Glutamatergic neuron (in vitro differentiated cells): ENCODE data around the gene CCDC116. TPM values are rescaled to one million over a fixed set of nuclear protein-coding genes. Genes with fewer than 3 reads are reported as not detected.
A peak's percentile ranks its signal among the peaks of the same experiment; 100 is the strongest.

Experiments
- DNase-seq: peaks from one replicate; pipeline ENCODE4 v3.0.0; 2022
- H3K27ac Mint-ChIP-seq: one replicate; pipeline ENCODE4 v1.8.0; 2020; ENCODE audit warnings: mild to moderate bottlenecking, mixed read lengths, inconsistent platforms; ENCODE audit not compliant: unreplicated experiment
- H3K27me3 Mint-ChIP-seq: one replicate; pipeline ENCODE4 v1.8.0; 2020; ENCODE audit warnings: mild to moderate bottlenecking, moderate library complexity, mixed read lengths, inconsistent platforms; ENCODE audit not compliant: unreplicated experiment
- H3K36me3 Mint-ChIP-seq: one replicate; pipeline ENCODE4 v1.8.0; 2020; ENCODE audit warnings: mild to moderate bottlenecking, mixed read lengths, inconsistent platforms; ENCODE audit not compliant: unreplicated experiment
- H3K4me1 Mint-ChIP-seq: one replicate; pipeline ENCODE4 v1.8.0; 2020; ENCODE audit warnings: mild to moderate bottlenecking, low read depth, mixed read lengths, inconsistent platforms; ENCODE audit not compliant: unreplicated experiment
- H3K4me3 Mint-ChIP-seq: one replicate; pipeline ENCODE4 v1.8.0; 2020; ENCODE audit warnings: mild to moderate bottlenecking, mixed read lengths, inconsistent platforms; ENCODE audit not compliant: unreplicated experiment
- H3K9me3 Mint-ChIP-seq: one replicate; pipeline ENCODE4 v1.8.0; 2020; ENCODE audit warnings: mild to moderate bottlenecking, moderate library complexity, mixed read lengths, inconsistent platforms; ENCODE audit not compliant: unreplicated experiment
- total RNA-seq: library from RNA; stranded (reverse); fragmentation: NEBNext Ultra II Directional; extraction: Animal tissue kit (Norgen Biotek cat#: 25700); gene quantifications from one replicate; pipeline ENCODE4 v1.2.1, GENCODE V29; 2021; ENCODE audit not compliant: unreplicated experiment
- TF ChIP-seq, protein P1 (sequence below): fragments of 200-600 bp; sonication (generic); IDR thresholded peaks from one replicate; pipeline ENCODE4 v1.5.0; 2021; ENCODE audit not compliant: partially characterized antibody, unreplicated experiment

The CCDC116 gene
- total RNA-seq, 1 donor from 2014 or later: 0.71 TPM

DNA sequence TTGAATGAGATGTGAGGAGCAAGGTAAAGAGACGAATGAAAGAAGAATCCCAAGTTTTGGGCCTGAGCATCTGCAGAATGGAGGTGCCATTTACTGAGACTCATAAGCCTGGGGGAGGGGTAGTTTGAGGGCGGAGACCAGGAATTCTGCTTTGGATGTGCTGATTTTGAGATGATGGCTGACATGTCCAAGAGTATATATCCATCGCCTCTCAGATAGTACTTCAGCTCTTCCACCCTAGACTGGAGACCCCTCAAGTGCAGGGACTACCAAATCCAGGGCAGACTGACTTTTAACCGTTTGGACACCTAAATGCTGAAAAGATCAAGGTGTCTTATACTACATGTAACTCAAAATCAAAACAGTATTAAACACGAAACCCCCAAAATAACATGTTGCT is 8.2 kb downstream of the CCDC116 start:
- Mint-ChIP-seq H3K27ac (no peak overlapping the region), H3K36me3 (no peaks in the 10 kb centered on the region), H3K27me3 (peaks cover 9% of the 10 kb centered on the region), H3K4me1 (peaks cover 12% of the 10 kb centered on the region), H3K4me3 (peak overlapping the region; percentile 85), H3K9me3 (peaks cover 2% of the 10 kb centered on the region)
- TF ChIP-seq, protein P1, sequence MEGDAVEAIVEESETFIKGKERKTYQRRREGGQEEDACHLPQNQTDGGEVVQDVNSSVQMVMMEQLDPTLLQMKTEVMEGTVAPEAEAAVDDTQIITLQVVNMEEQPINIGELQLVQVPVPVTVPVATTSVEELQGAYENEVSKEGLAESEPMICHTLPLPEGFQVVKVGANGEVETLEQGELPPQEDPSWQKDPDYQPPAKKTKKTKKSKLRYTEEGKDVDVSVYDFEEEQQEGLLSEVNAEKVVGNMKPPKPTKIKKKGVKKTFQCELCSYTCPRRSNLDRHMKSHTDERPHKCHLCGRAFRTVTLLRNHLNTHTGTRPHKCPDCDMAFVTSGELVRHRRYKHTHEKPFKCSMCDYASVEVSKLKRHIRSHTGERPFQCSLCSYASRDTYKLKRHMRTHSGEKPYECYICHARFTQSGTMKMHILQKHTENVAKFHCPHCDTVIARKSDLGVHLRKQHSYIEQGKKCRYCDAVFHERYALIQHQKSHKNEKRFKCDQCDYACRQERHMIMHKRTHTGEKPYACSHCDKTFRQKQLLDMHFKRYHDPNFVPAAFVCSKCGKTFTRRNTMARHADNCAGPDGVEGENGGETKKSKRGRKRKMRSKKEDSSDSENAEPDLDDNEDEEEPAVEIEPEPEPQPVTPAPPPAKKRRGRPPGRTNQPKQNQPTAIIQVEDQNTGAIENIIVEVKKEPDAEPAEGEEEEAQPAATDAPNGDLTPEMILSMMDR: no peak
- no peak for DNase-seq

DNA sequence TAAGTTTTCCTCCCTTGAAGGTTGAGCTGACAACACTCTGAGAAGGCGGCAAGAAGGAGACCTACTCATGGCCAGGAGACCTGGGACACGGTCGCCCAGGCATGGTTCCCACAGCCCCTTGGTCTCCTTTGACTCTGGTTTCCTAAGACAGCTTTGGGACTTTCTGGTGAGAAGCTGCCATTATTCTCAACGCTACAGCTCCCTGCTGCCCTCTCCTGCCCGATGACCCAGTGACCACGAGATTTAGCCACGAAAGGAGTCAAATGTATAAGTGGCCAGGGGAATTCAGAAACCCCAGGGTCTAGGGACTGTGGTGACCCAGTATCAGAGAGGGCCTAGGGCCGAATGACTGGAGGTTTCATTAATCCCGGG is 8.8 kb downstream of the CCDC116 start:
- Mint-ChIP-seq H3K27me3 (peaks cover 8% of the 10 kb centered on the region), H3K27ac (peak overlapping the region; percentile 86), H3K4me3 (peak overlapping the region; percentile 85), H3K4me1 (peaks cover 12% of the 10 kb centered on the region), H3K9me3 (peaks cover 2% of the 10 kb centered on the region), H3K36me3 (no peaks in the 10 kb centered on the region)
- peak; percentile 67 for DNase-seq
- TF ChIP-seq, protein P1: peak; percentile 22

DNA sequence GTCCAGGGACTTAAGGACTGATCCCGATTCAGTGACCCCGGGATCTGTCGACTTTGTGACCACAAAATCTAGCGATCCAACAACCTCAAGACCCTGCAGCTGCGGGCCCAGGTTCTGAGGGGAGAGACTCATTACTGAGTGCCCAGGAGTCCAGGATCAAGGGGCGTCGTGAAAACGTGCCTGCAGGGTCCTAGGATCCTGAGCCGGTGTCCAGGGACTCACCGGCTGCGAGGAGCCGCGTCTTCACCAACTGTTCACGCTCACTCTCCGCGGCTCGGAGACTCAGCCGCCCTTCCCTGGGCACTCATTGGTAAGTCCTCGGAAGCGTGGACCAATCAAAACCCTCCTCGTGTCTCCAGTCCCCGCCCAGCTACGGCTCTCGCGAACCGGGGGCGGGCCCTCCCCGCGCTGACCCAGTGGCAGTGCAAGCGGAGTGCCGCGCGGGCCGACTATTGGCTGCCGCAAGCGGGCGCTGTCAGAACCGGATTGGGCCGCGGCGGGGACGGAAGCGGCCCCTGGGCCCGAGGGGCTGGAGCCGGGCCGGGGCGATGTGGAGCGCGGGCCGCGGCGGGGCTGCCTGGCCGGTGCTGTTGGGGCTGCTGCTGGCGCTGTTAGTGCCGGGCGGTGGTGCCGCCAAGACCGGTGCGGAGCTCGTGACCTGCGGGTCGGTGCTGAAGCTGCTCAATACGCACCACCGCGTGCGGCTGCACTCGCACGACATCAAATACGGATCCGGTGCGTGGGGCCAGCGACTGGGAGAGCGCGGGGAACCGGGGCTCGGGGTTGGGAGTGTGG is 9.4 kb downstream of the CCDC116 start, which contains the start of gene SDF2L1:
SDF2L1 (plus strand) TSS at position 514 of the 795 bp plus-strand sequence; CDS start at position 549, 35 bp downstream.
- Mint-ChIP-seq H3K4me3 (peak within 1 kb of the TSS; percentile 85), H3K9me3 (peaks cover 2% of the 10 kb centered on the region), H3K27ac (peak within 1 kb of the TSS; percentile 86), H3K36me3 (no peaks in the 10 kb centered on the region), H3K4me1 (peaks cover 14% of the 10 kb centered on the region), H3K27me3 (peaks cover 6% of the 10 kb centered on the region)
- TF ChIP-seq, protein P1: peak; percentile 7
- peak; percentile 97 for DNase-seq

DNA sequence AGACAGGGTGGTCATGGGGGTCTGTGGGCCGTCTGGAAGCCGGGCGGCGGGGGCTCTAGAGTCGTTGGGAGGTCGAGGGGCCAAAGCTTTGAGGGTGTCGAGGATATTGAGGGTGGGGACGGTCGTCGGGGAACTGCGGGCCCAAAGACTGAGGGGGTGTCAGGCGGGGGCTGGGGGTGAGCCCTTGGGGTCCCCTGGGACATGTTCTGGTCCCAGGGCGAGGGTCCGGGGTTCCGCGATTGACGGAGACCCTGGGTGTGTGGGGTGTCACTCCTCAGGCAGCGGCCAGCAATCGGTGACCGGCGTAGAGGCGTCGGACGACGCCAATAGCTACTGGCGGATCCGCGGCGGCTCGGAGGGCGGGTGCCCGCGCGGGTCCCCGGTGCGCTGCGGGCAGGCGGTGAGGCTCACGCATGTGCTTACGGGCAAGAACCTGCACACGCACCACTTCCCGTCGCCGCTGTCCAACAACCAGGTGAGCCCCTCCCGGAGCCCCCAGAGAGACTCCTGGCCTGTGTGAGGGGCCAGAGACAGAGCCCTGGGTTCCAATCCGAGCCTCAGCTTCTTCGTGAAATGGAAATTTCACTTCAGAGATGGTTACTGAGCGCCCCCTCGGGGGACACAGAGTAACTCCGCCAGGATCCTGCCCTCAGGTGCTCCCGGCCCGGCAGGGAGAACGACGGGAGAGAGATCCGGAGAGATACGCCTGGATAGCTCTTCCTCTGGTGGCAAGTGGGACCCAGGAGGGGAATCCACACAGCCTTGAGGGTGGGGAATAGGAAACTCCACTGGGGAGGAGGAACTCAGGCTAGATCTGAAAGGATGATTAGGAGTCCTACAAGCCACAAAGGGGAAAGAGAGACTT is 10.3 kb downstream of the CCDC116 start:
- TF ChIP-seq, protein P1: no peak
- Mint-ChIP-seq H3K27me3 (peaks cover 6% of the 10 kb centered on the region), H3K27ac (peak overlapping the region; percentile 64), H3K4me1 (peaks cover 14% of the 10 kb centered on the region), H3K4me3 (peak overlapping the region; percentile 85), H3K9me3 (peaks cover 2% of the 10 kb centered on the region), H3K36me3 (no peaks in the 10 kb centered on the region)
- DNase-seq: peak; percentile 75
